Fibroblast of lung (primary cell): ENCODE data around the gene SERPIND1. TPM values are rescaled to one million over a fixed set of nuclear protein-coding genes. Genes with fewer than 3 reads are reported as not detected.

Source experiments
- DNase-seq, 2 donors: peaks; one replicate each; pipeline versions ENCODE4 v3.0.0 to v3.0.0-alpha.2; 2010; ENCODE audit warnings: low read depth in 2 of 2
- H2AFZ ChIP-seq: 2 replicates; pipeline ENCODE4 v1.5.1; 2012; ENCODE audit warnings: low read length, control low read depth, inconsistent platforms
- H3K27ac ChIP-seq: 2 replicates; pipeline ENCODE4 v1.5.1; 2011; ENCODE audit warnings: low read length, control low read depth; ENCODE audit not compliant: insufficient read depth
- H3K27me3 ChIP-seq: 2 replicates; pipeline ENCODE4 v1.5.1; 2011; ENCODE audit warnings: mild to moderate bottlenecking, low read length; ENCODE audit not compliant: control insufficient read depth, insufficient read depth
- H3K36me3 ChIP-seq: 2 replicates; pipeline ENCODE4 v1.5.1; 2011; ENCODE audit warnings: low read length; ENCODE audit not compliant: control insufficient read depth, insufficient read depth
- H3K4me1 ChIP-seq: 2 replicates; pipeline ENCODE4 v1.5.1; 2011; ENCODE audit warnings: low read length; ENCODE audit not compliant: control insufficient read depth, insufficient read depth; ENCODE audit errors: extremely low read depth
- H3K4me2 ChIP-seq: 2 replicates; pipeline ENCODE4 v1.5.1; 2011; ENCODE audit warnings: low read length, control low read depth; ENCODE audit not compliant: insufficient read depth; ENCODE audit errors: extremely low read depth
- H3K4me3 ChIP-seq, 4 experiments: fragments of 200-600 bp in 1 of 4; sonication (generic) in 1 of 4; replicated peaks in 1 of 4; 2 replicates each; pipeline ENCODE4 v1.5.1; 2011 to 2016; ENCODE audit warnings: low read length in 4 of 4, low read depth in 3 of 4, mild to moderate bottlenecking in 3 of 4, control low read depth in 2 of 4, inconsistent platforms in 1 of 4, mixed read lengths in 1 of 4; ENCODE audit not compliant: insufficient read depth in 1 of 4; ENCODE audit errors: control extremely low read depth in 1 of 4
- H3K79me2 ChIP-seq: 2 replicates; pipeline ENCODE4 v1.5.1; 2012; ENCODE audit warnings: mild to moderate bottlenecking, low read length, inconsistent platforms; ENCODE audit not compliant: control insufficient read depth, insufficient read depth
- H3K9ac ChIP-seq: 2 replicates; pipeline ENCODE4 v1.5.1; 2011; ENCODE audit warnings: mild to moderate bottlenecking, low read length, control low read depth; ENCODE audit not compliant: insufficient read depth
- H3K9me3 ChIP-seq: 2 replicates; pipeline ENCODE4 v1.5.1; 2012; ENCODE audit warnings: low read depth, low read length; ENCODE audit not compliant: control insufficient read depth, insufficient read depth
- H4K20me1 ChIP-seq: 2 replicates; pipeline ENCODE4 v1.5.1; 2011; ENCODE audit warnings: low read length; ENCODE audit not compliant: control insufficient read depth, insufficient read depth; ENCODE audit errors: extremely low read depth
- EZH2 ChIP-seq: IDR thresholded peaks from 2 replicates; pipeline ENCODE4 v1.5.1; 2012; ENCODE audit warnings: low read length, control low read depth, mild to moderate bottlenecking; ENCODE audit errors: missing control alignments
- polyA plus RNA-seq, 2 donors: library from polyadenylated mRNA; depleted of rRNA in 1 of 2; stranded (reverse) in 1 of 2; unstranded in 1 of 2; fragments of >200 nt; gene quantifications; 2 replicates each; pipeline ENCODE4 v1.2.1, GENCODE V29; 2011 to 2012; ENCODE audit warnings: missing spikeins in 1 of 2
- total RNA-seq: library from RNA; depleted of rRNA; stranded (reverse); fragments of >200 nt; gene quantifications from 2 replicates; pipeline ENCODE4 v1.2.1, GENCODE V29; 2014
- TF ChIP-seq, protein P1 (sequence below), 2 donors: IDR thresholded peaks in 1 of 2; conservative IDR thresholded peaks in 1 of 2; 1 replicate in 1 of 2; 2 replicates in 1 of 2; pipeline ENCODE4 v1.5.1; 2011 to 2012; ENCODE audit warnings: low read length in 2 of 2, control low read depth in 1 of 2, inconsistent platforms in 1 of 2, low read depth in 1 of 2, mild to moderate bottlenecking in 1 of 2

The SERPIND1 gene
- total and polyA plus RNA-seq, 2 donors (not counting 1 experiment from before 2014, with no cell fraction given): 0.03 TPM; not detected in 1

DNA sequence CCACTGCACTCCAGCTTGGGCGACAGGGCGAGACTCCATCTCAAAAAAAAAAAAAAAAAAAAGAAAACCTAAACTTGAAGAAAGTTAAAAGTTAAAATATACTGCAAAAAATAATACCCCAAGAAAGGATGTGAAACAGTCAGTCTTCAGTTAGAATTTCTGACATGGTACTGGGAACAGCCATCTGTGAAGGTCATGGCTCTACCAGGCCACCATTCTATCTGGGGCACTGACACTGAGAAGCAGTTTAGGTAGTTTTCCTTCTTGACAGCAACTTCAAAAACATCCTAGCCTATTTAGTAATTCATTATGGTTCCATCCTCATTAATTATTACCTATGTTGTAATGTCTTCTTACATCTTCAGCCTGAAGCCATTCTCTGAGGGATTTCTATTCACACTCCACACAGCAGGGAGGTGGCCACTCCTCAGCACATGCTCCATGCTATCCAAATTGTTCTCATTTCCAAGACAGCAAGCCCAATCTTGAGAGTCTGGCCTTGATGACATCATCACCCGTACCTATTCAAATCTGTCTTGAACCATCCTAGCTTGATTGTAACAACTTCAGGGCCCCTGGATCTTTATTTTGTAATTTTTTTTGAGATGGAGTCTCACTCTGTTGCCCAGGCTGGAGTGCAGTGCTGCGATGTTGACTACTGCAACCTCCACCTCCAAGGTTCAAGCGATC is 38.2 kb downstream of the SERPIND1 start:
- peaks cover 9% of the 10 kb centered on the region for H3K36me3 ChIP-seq
- no peaks in the 10 kb centered on the region for H3K27me3 ChIP-seq
- no peak overlapping the region for H3K4me3 ChIP-seq
- H3K4me2 ChIP-seq: no peak overlapping the region
- no peak overlapping the region for H3K9ac ChIP-seq
- TF ChIP-seq, protein P1, sequence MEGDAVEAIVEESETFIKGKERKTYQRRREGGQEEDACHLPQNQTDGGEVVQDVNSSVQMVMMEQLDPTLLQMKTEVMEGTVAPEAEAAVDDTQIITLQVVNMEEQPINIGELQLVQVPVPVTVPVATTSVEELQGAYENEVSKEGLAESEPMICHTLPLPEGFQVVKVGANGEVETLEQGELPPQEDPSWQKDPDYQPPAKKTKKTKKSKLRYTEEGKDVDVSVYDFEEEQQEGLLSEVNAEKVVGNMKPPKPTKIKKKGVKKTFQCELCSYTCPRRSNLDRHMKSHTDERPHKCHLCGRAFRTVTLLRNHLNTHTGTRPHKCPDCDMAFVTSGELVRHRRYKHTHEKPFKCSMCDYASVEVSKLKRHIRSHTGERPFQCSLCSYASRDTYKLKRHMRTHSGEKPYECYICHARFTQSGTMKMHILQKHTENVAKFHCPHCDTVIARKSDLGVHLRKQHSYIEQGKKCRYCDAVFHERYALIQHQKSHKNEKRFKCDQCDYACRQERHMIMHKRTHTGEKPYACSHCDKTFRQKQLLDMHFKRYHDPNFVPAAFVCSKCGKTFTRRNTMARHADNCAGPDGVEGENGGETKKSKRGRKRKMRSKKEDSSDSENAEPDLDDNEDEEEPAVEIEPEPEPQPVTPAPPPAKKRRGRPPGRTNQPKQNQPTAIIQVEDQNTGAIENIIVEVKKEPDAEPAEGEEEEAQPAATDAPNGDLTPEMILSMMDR (conservative IDR thresholded peaks at IDR 0.05 in 1 of 2, IDR thresholded peaks at IDR 0.05 in 1 of 2; ENCODE audit: low read depth in 1 of 2, low read length in 2 of 2): no peak
- TF ChIP-seq EZH2: no peak
- H3K27ac ChIP-seq: no peak overlapping the region
- H2AFZ ChIP-seq: no peak overlapping the region
- DNase-seq: no peak
- no peaks in the 10 kb centered on the region for H3K9me3 ChIP-seq
- no peaks in the 10 kb centered on the region for H3K79me2 ChIP-seq
- H4K20me1 ChIP-seq: no peaks in the 10 kb centered on the region
- H3K4me1 ChIP-seq: peaks cover 6% of the 10 kb centered on the region

DNA sequence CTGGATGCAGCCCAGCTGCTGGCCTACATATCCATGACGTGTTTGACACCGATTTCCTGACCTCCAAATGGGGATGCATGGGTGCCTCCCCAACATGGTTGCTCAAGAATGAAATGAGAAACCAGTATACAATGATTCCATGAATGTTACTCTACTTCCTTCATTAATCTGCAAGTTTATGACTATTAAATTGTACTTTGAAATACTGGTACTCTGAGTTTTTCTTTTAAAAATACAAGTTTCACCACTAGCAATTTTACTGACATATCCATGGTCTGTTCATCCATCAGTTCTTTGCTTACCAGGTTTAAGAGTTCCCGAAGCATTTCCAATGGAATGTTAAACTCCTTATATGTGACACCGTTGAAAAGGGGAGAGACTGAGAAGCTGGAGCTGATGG is 39.1 kb downstream of the SERPIND1 start:
- H3K27ac ChIP-seq: no peak overlapping the region
- DNase-seq: peak in 1 of 2 donors; percentile 23
- H4K20me1 ChIP-seq: no peaks in the 10 kb centered on the region

DNA sequence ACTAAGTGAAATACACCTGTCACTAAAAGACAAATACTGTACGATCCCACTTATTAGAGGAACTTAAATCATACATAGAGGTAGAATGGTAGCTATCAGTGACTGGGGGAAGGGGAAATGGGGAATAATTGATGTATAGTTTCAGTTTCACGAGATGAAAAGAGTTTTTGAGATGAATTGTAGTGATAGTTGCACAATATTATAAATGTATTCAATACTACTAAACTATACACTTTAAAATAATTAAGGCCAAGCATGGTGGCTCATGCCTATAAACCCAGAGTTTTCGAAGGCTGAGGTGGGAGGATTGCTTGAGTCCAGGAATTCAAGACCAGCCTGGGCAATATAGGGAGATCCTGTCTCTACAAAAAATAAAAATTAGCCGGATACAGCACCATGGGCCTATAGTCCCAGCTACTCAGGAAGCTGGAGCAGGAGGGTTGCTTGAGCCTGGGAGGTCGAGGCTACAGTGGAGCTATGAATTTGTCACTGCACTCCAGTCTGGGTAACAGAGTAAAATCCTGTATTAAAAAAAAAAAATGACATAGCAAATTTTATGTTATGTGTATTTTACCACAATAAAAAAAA is 40.4 kb downstream of the SERPIND1 start:
- Histone ChIP-seq H3K9me3 (no peaks in the 10 kb centered on the region), H3K4me3 (no peak overlapping the region), H3K4me2 (no peak overlapping the region), H2AFZ (no peak overlapping the region), H3K79me2 (no peaks in the 10 kb centered on the region), H3K9ac (no peak overlapping the region), H3K4me1 (no peaks in the 10 kb centered on the region), H3K27me3 (no peaks in the 10 kb centered on the region), H4K20me1 (no peaks in the 10 kb centered on the region), H3K27ac (no peak overlapping the region), H3K36me3 (peaks cover 11% of the 10 kb centered on the region)
- TF ChIP-seq, protein P1 (conservative IDR thresholded peaks at IDR 0.05 in 1 of 2, IDR thresholded peaks at IDR 0.05 in 1 of 2; ENCODE audit: low read depth in 1 of 2, low read length in 2 of 2): no peak
- no peak for TF ChIP-seq EZH2
- no peak for DNase-seq

More for the DNA sequence above, 39.1 kb downstream of the SERPIND1 start:
- Histone ChIP-seq H3K4me3 (no peak overlapping the region), H3K4me2 (no peak overlapping the region), H3K36me3 (peaks cover 9% of the 10 kb centered on the region), H3K27me3 (no peaks in the 10 kb centered on the region), H3K4me1 (no peaks in the 10 kb centered on the region), H3K9me3 (no peaks in the 10 kb centered on the region), H3K79me2 (no peaks in the 10 kb centered on the region), H2AFZ (no peak overlapping the region), H3K9ac (no peak overlapping the region)
- TF ChIP-seq, protein P1 (conservative IDR thresholded peaks at IDR 0.05 in 1 of 2, IDR thresholded peaks at IDR 0.05 in 1 of 2; ENCODE audit: low read depth in 1 of 2, low read length in 2 of 2): no peak
- no peak for TF ChIP-seq EZH2
